ENCODE data around the gene TUSC2. TPM values are rescaled to one million over a fixed set of nuclear protein-coding genes. Genes with fewer than 3 reads are reported as not detected.

The TUSC2 gene, protein sequence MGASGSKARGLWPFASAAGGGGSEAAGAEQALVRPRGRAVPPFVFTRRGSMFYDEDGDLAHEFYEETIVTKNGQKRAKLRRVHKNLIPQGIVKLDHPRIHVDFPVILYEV
- 28.8 TPM for total RNA-seq

DNA sequence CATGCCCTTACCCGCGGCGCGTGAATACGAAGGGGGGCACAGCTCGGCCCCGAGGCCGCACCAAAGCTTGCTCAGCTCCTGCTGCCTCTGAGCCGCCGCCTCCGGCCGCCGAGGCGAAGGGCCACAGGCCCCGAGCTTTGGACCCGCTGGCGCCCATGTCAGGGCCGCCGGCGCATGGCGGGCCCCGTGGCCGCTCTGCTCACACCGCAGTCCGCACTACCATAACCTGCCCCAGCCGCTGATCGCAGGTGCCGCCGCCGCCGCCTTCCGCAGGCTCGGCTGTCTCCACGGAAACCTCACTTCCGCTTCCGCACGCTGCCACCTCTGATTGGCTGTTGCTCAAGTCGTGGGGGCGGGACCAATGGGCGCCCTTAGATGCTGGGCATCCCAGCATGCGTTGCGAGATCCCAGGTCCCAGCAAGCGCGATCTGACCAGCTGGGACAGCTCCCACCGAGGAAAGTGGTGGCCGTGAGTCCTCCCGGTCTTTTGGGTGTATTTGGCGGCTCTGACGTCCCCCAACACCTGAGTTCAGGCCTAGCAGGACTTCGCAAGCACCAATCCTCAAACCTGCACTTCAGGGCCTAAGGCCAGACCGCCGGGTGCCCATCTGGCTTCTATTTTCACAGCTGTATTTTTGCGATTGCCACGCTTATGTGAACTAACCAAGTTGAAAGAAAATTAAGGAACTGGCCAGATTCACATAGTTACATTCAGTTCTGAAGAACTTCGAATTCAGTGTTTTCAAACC lies at the start of gene TUSC2:
Gene TUSC2, minus strand, starts transcription at position 281 of the 749 bp plus-strand sequence. Its CDS starts 124 bp downstream, at position 157.
- DNase-seq (ENCODE audit: low read depth in 2 of 3, low spot score in 2 of 3) = peak; percentile 88 to 98 (median 96)

DNA sequence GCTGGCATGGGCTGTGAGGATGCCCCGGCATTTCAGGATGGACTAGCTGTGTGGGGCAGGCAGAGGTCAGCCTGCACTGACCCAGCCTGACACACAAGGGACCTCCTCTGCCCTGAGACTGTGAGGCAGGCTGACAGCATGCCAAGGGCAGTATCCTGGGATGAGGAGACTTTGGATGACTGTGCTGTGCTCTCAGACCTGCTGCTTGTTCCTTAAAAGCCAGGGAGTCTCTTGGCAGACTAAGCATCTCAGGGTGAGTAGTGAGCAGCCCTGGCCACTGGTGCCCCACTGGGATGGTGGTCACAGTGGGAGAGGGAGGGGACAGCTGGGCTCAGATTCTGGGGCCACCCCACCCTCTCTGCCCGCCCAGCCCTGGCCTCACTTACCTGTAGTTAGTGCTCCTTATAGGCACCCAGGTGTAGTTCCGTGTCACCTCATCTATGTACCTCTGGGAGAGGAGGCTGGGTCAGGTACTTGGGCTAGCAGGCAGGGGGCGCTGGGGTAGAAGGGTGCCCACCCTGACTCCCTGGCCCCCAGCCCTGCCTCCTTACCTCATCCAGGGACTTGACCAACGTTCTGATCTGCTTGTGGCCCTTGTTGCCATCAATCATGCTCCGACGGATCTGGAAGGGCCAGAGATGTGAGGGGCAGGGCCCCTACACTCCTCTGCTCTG lies 47.4 kb upstream of the TUSC2 start:
- no peak for DNase-seq (ENCODE audit: low read depth in 2 of 3, low spot score in 2 of 3)

DNA sequence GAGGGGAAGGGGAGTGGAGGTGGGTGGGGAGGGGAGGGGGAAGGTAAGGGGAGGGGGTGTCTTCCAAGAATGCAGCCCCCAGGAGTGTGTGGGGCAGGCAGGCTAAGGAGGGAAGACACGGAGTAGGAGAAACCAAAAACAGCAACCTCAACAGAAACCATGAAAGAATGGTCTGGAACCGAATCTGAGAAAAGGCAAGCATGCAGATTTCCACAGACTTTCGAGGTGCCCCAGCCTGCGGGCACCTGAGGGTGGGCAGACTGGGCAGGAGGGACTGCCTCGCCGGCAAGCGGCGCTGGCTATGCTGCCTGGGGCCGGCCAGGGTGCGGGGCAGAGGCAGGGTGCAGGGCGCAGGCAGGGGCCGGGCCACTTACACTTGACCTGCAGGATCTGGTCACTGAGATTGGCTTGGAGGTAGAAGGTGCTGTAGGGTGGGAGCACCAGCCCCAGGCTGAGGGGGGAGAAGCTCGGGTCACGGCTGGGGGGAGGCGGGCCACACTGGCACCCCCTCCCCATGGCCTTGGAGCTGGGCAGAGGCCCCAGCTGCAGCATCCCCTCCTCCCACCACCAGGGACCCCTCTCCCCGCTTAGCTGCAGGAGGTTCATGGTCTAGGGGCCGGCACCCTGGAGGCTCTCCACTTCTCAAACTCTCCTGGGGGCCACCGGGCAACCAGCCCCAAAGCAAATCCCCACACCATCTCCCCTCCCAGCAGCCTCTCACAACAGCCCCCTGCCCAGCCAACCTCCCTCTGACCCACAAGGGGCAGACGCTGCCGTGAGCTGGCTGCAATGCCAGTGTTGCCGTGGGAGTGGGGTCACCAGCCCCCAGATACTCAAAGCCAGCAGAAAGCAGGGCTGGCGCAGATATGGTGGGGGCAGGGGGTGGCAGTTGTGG lies 46.6 kb upstream of the TUSC2 start:
- no peak for DNase-seq (ENCODE audit: low read depth in 2 of 3, low spot score in 2 of 3)

DNA sequence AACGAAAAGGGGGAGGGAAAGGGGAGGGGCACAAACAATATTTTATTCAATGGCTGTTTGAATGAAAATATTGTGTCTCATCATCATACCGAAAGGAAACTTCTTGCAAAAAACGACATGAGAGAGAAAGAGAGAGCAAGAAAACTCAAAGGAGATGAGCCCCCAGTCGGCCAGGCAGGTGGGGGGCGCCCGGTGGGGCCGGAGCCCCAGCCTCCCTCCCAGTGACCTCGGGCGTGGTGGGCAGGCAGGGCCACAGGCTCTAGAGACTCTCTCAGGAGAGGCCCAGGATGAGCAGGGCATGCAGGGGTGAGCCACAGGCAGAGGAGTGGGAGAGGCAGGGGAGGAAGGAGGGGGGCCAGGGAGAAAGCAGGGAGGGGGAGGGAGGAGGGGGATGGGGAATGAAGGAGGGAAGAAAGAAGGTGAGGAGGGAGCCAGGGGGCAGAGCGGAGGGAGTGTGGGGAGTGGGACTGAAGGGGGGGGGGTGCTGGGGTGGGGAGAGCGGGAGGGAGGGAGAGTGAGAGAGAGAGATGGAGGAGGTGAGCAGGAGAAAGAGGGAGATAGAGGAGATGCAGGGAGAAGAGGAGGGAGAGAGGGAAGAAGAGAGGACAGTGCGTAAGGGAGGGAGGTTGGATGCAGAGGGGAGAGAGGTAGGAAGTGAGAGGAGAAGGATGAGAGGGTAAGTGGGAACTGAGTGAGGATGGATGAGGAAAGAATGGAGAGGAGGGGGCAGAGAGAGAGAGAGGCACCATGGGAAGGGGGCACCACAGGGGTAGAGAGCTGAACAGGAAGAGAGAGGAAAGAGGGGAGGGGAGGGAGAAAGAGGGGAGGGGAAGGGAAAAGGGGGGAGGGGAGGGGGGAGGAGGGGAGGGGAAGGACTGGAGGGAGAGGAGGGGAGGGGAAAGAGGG lies 45.4 kb upstream of the TUSC2 start:
- no peak for DNase-seq (ENCODE audit: low read depth in 2 of 3, low spot score in 2 of 3)

DNA sequence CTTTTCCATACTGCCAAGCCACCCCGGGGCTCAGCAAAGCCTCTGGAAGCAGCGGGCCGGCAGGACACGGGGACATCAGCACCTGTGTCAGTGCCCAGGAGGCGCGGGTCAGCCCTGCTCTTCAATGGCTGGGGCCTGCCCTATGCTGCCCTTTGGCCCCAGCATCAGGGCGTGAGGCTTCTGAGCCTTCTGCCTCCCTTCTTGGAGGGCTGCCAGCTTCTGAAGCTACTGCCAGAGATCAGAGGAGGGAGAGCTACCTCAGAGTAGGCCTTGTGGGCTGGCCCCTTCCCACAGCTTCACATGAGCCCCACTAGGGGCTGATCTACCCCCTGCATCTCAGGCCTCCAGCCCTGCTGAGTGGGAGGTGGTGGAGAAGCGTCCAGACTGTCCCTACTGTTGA lies 44.3 kb upstream of the TUSC2 start:
- peak in 2 of 3 donors; percentile 53 to 74 for DNase-seq (ENCODE audit: low read depth in 2 of 3, low spot score in 2 of 3)

DNA sequence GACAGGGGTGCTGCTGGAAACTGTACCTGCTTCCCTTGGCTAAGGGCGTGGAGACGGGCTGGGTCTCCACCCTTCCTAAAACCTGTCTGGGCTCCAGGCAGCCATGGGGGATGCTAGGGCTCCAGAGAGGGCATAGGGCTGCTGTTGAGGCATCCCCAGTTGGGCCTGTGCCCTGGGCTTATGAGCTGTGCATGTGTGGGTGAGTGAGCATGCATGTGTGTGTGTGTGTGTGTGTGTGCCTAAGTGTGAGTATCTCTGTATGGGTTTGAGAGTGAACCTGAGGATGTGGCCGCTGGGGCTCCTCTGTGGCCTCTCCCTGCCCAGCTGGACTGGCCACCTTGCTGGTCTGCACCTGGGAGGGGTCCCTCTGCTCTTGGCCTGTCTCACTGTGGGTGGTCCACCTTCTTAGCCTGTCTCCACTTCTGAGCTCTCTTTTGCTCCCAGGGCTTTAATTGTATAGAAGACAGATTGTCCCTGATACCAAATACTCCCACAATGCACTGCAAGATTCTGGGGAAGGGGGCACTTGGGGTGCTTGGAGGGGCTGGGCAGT lies 43.2 kb upstream of the TUSC2 start:
- DNase-seq (ENCODE audit: low read depth in 2 of 3, low spot score in 2 of 3) = no peak

DNA sequence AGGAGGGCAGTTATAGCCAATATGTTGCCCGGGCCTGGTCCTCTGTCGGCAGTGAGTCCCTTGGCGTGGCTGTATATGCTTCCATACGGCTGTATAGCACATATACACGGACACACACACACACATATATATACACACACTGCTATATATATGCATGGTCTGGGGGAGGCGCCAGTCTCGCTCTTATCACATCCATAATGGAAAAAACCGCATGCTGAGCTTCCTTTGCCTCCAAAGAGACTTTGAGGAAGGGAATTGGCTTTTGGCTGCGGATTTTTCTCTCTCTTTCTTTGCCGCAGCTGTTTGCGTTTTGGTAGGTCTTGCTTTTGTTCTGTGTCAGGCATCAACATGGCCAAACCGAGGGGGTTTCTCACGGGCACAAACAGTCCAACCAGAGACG lies 42.6 kb upstream of the TUSC2 start:
- DNase-seq (ENCODE audit: low read depth in 2 of 3, low spot score in 2 of 3) = peak in 1 of 3 donors; percentile 19

DNA sequence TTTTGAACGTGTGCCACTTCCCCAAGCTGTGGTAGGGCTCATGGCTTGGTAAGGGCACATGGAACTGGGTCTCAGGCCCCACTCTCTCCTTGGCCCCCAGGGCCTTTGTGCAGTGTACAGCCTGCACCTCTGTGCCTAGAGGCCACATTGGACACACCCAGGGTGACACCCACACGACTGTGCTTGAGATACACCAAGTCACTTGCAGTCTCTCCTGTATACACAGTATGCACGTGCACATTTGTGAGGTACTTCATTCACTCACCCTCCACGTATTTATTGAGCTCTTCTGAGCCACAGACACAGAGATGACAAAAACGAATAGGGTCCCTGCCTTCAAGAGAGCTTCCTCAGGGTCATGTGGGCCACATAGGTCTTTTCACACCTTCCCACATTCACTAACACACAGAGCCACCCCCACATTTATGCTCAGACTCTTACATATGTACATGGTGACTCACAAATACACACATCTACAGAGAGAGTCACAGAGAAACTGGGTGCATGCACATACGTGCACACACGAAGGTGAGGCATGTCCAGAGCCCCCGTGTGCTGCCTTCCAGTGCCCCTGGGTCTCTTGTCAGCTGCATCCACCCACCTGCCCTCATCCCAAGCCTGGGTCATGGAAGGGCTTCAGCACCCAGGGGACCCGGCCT lies 41.1 kb upstream of the TUSC2 start:
- DNase-seq (ENCODE audit: low read depth in 2 of 3, low spot score in 2 of 3) = no peak

DNA sequence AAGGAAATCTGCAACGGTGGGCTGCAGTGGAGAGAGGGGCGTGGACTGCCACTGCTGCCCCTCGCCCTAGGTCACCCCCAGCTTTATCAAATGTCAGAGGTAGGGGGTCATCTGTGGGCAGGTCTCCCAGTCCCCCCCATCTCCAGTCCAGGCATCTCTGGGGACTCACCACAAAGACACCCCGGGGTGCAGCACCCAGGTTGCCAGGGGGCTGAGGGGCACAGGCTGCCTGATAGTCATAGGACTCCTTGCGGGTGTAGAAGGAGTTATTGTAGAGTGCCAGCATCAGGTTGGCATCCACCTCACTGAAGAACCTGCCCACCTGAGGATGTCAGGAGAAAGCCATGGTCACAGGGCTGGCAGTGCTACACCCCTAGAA lies 37.8 kb upstream of the TUSC2 start:
- DNase-seq (ENCODE audit: low read depth in 2 of 3, low spot score in 2 of 3) = no peak

DNA sequence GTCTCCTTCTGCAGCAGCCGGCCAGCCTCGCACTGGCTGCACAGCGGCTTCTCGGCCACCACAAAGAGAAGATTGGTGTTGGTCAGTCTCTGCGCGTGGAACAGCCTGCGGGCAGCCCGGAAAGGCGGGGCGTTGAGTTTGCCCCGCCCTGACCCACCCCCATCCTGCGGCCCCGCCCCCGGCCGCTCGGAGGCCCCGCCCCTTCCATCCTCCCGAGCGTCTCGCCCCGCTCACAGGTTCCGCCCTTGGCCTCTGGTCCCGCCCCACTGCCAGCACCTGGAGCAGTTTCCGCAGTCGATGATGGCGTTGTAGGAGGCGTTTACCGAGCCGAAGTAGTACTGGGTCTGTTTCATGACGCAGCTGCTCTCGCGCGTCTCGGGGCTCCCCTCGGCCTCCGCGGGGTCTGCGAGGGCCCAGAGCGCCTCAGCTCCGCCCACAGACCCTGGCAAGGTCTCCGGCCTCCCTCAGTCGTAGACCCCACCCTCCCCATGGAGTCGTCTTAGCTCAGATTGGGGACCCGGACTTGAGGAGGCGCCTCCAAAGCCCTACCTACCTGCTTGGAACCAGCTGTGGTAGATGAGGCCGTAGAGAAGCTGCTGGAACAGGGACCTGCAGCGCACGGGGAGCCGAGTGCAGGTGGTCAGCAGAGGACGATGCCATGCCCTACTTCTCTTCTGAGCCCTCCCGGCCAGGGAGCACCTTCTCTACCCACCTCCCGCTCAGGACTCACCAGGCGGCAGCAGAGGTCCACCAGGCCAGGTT lies 37.2 kb upstream of the TUSC2 start:
- peak; percentile 83 to 96 (median 90) for DNase-seq (ENCODE audit: low read depth in 2 of 3, low spot score in 2 of 3)

DNA sequence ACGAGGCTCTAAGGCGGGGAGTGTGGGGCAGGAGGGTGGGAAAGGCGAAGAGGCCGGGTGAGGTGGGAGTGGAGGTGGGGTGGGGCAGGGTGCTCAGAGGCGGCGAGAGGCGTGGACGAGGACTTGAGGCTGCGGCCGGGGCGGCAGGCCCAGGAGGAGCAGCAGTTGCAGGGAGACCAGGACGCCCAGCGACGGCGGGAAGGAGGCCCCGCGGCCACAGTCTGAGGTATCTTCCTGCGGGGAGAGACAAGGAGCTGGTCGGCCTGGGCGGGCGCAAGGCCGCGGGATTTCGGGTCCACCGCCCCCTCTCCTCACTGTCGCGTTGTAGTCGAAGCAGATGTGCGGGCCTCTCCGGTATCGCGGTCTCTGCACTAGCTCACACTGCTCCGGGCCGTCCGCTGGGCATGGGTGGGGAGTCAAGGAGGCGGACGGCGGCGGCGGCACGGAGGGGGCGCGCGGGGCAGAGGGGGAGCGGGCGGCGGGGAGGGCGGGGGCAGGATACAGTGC lies 36.6 kb upstream of the TUSC2 start:
- DNase-seq (ENCODE audit: low read depth in 2 of 3, low spot score in 2 of 3) = peak in 1 of 3 donors; percentile 41

DNA sequence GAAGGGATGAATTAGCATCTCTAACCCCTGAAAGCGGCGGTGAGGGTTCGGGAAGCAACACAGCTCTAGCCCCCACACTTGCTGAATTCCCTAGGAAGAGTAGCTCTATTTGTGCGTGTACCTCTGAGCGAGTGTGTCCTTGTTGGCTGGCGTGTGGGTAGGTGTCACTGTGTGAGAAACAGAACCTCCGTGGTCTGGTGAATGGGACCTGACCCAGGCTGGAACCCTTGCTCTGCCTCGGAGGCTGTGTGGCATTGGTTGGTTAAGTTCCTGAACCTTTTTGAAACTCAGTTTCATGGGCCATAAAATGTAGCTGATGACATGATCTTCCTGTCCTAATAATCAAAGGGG lies 31.7 kb upstream of the TUSC2 start:
- no peak for DNase-seq (ENCODE audit: low read depth in 2 of 3, low spot score in 2 of 3)

DNA sequence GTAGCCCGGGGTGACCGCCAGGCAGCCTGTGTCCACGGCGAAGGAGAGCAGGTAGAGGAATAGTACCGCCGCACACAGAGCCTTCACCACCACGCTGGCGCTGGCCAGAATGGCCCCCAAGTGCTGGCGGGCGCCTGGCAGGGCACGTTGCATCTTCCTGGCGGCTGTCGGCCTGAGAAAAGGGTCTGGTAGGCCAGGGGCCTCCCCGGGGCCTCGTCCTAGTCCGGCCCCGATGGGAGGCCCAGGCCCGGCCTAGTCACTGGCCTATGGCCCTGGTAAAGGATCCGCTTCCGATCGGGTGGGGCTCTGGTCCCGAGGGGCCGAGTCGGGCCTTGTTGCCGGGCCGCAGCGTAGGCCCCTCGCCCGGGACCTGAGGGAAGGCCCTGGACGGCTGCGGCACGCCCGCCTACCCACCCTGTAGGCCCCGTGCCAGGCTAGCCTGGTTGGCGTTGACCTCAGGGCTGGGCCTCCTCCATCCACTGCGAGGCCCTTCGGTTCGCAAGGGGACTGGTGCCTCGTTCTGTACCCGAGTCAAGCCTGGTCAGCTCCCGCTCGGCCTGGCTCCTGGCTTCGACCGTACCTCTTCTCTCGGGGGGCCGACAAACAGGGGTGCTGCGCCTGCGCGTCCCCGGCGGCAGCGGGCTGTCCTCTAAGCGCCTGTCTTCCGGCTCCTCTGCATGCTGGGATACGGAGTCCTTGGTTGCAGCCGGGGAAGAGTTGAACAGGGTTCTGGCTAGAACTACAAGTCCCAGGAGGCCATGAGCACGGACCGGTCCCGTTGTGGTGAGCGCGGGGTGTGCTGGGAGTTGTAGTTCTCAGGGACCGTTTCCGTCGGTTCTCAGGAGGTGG lies 31.1 kb upstream of the TUSC2 start, which contains the start of gene TMEM115:
Gene TMEM115, minus strand, starts transcription at position 611 of the 849 bp plus-strand sequence. Its CDS starts 458 bp downstream, at position 153.
- peak; percentile 77 to 97 (median 95) for DNase-seq (ENCODE audit: low read depth in 2 of 3, low spot score in 2 of 3)

DNA sequence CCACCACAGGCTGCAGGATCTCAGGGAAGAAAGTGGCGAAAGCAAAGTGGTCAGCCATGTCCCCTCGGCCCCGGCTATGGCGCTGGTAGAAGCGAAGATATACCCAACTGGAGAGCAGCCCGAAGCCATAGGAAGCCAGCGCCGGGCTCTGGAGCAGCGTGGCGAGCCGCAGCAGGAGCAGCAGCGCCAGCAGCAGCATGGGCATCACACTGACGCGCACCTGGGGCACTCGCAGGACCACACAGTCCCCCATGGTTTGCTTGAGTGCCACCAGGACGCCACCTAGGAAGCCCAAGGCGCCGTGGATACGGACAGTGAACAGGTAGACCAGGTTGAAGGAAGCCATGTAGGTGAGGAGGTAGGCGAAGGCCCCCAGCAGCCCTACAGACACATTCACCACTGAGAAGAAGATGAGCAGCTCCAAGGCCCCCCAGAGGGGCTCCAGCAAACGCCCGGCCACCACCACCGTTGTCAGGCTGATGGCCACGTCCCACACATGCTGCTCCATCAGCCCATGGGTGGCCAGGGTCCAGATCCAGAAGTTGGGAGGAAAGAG lies 30.4 kb upstream of the TUSC2 start:
- no peak for DNase-seq (ENCODE audit: low read depth in 2 of 3, low spot score in 2 of 3)

DNA sequence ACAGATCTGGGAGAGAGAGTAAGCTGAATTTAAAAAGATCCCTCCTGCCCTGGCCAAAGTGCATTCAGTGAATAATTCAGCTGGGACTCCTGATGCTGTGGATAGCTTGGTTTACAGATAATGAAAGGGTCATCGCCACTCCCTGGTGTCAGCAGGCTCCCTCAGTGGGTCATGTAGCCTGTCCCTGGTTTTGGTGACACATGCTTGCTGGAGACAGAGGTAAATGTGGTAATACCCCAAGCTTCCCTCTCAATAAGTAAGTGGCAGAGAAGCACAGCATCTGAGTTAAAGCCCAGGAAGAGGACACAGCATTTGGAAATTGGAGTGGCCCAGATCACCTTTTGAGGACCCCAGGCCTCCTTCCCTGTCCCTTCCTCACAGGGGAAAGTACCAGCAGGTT lies 29.5 kb upstream of the TUSC2 start:
- no peak for DNase-seq (ENCODE audit: low read depth in 2 of 3, low spot score in 2 of 3)

DNA sequence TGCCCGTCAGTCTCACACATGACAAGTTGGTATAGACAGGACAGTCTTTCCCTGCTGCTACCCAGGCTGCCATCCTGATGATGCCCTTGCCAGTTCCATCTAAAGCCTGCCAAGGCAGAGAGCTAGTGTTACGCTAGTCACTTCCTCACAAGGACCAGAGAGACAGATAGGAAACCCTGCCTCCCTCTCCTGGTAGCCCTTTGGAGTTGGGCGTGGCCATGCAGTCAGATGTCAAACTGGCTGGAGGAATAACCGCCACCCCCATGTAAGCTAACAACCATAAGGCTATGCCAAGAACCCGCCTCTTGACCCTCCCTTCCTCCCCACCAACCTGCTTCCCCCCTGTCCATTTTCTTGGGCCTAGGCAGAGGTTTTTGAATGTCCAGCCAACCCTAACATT lies 28.5 kb upstream of the TUSC2 start:
- DNase-seq (ENCODE audit: low read depth in 2 of 3, low spot score in 2 of 3) = no peak

Measured in hematopoietic multipotent progenitor cell (in vitro differentiated cells).